Hematopoietic multipotent progenitor cell treated with erythropoietin and hydrocortisone succinate and interleukin-3 and kit ligand, for 4 days (in vitro differentiated cells): Measurements from ENCODE around the gene C1R.
A peak's percentile ranks its signal among the peaks of the same experiment; 100 is the strongest.

Source experiments
- DNase-seq: peaks from one replicate; pipeline ENCODE4 v3.0.0-alpha.2; 2015

Gene C1R

DNA sequence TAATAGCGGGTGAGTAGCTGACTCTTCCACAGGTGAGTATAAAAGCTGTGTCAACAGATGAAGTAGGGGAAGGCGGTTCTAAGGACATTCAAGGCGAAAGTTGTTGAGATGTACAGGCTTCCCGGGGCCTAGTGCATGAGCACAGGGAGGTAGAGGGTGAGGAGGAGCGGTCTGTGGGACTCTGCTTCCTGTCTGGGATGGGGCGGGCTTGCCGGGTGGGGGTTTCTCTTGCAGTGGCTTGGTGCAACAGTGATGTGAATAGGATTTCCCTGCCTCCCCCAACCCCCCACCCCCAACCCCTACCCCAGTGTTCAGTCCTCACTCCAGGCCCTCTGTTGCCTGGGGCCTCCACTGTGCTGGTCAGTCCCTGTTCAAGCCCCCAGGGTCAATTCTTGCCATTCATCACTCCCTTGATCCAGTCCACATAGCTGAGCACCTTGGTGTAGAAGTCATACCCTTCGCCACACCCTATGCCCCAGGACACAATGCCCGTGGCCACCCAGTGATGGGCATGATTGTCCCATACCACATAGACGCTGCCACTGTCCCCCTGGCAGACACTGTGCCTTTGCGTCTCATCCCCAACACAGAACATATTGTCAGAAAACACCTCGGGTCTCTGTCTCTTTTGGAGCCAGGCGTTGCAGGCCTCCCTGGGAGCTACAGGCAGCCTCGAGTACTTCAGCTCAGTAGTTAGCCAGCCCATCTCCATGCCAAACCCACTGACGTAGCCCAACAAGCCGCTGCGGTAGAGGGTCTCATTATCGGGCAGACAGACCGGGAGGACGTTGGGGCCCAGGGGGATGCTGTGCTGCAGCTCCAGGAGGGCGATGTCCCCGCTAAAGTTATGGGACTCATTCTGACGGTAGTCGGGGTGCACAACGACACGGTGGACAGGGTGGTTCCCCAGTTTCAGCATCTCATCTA lies 4.0 kb upstream of the C1R start:
- DNase-seq: no peak

DNA sequence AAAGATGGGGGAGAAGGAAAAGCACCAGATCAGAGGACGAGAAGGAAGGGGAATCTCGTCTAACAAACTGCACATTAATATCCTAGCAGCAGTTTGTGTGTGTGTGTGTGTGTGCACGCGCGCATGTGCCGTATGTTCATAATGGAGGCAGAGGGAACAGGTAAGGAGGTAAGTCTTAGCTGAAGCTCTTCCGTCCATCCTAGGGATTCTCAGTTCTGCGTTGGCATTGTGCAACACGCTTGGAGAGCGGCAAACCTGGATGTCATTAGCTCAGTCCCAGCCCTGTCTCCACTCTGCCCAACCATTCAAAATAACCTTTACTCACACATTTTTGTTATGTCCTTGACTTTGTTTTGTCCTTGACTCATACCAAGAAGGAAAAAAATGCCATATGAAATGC lies 1.6 kb upstream of the C1R start:
- DNase-seq: no peak

DNA sequence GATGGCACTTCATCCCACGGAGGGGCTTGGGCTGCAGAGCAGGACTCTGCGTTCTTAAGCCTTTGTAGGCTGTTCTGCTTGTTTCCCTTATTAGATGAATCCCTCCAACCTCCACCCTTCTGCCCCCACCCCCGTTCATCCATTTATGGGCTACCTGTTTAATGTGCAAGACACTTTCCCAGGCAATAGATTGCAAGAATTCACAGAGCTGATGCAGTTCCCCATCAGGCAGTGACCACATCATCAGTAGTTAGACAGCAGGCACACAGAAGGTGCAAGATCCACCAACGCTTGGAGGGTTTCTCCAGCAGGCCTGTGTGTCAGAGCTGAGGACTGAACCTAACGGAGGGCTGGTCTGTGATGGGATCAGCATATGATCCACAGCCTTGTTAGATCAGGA lies 1.2 kb upstream of the C1R start:
- no peak for DNase-seq

DNA sequence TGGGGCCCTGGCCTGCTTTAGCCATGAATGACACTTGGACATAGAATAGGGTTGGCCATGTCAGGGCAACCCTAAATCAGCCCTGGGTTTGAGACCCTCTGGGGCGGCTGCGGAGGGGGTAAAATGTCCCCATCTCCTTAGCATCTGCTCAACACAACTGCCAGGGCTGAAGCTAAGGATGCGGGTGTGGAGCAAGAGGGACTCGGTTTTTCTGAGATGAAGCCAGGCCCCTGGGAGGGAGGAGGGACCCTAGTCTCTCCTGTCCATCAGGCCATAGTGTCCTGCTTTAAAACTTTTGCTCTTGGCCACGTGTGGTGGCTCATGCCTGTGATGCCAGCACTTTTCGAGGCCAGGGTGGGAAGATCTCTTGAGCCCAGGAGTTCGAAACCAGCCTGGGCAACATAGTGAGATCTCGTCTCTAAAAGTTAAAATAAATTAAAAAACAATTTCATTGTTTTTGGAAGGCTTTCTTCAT lies 778 bp upstream of the C1R start:
- DNase-seq: no peak

DNA sequence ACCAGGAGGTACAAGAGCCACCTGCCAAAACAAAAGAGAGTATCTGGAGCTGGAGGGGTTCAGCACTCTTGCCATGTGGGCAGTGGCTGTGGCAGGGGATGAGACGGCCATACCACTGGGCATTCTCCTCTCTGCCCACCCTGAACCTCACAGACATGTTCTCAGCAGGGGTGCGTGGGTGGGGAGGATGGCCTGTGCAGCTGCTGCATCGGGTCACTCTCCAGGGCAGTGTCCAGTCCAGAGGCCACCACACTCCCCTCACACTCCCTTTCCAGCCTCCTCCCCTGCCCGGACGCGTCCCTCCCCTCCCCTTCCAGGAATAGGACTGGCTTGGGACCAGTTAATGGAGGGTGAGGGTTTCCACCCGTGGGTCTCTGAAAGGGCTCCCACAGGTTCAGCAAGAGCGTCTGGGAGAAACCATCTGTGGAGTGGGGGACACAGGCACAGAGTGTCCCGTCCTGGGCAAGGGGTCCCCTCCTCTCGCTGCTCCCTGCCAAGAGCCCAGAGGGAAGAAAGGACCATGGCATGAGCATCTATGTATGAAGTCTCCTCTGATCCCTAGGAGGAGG lies 501 bp downstream of the C1R start:
- DNase-seq: no peak

DNA sequence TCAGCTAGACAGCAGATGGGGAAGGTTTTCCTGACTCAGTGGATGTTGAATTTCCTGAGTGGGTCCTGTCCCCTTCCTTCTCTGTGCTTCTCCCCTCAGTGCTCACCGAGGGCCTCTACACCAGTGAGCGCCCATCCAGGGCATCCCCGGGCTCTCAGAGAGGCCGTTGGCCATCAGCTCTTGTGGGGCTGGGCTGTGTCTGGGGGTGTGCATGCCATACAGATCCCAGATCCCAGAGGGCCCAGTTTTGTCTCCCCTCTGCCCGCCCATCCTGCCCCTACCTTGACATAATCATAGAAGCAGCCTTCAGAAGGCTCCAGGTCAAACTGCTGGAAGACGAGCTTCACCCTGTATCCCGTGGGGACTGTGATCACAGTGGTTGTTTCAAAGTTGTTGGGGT lies 1.1 kb downstream of the C1R start:
- DNase-seq: no peak

DNA sequence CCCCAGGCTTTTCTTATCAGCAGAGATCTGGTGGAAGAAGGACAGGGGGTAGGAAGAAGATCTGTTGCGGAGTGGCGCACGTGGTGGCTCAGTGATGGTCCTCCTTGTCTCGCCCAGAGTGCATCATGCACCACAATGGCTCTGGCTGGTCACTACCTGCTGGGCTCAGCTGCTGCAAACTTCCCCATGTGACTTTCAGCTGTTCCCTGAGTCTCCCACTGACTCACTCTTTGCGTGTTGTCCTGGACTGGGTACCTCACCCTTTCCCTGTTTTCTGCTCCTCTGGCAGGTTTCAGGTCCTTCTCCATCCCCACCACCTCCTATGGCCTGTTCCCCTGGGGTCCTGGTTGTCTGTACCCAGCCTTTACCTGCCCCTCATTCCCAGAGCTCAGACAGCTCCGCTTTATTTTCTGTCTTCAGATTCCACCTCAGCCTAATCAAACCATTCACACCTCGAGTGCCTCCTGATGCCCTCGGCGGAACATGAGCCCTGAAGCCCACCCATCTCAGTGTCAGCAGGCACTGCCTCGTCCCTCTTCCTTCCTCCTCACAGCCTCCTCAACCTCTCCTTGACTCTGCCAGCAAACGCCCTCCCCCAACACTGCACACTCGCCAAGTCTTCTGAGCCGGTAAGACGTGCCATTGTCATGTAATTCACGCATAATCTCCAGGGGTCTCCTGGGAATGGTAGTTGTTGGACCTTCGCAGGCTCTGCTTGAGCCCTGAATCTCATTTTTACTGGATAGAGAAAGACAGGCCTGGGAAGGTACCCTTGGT lies 1.8 kb downstream of the C1R start:
- DNase-seq: no peak

DNA sequence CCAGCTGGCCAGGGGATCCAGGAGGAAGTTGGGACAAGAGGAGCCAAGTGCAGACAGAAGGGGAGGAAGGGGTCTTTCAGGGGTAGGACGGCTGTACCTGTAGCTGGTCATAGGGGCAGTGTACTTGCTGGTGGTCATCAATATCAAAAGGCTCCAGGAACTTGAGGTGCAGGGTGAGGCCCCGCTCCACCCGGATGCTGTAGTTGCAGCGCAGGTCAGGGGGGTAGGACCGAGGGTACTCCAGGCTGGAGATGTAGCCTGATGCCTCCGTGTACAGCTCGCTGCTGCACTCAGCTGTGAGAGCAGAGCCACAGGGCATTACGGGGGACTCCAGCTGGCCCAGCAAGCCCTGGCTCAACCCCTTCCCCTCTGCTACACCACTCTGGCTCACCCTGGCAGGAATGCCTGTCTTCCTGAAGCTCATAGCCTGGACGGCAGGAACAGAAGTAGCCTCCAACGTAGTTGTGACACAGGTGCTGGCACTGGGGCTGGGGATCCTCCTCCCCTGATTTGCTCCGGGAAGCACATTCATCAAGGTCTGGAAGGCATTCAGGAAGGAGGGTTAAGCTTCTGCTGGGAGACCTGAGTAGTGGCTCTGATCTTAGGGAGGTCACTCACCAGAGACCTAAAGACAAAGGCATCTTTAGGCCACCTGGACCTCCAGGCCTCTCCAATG lies 2.9 kb downstream of the C1R start:
- DNase-seq: no peak

DNA sequence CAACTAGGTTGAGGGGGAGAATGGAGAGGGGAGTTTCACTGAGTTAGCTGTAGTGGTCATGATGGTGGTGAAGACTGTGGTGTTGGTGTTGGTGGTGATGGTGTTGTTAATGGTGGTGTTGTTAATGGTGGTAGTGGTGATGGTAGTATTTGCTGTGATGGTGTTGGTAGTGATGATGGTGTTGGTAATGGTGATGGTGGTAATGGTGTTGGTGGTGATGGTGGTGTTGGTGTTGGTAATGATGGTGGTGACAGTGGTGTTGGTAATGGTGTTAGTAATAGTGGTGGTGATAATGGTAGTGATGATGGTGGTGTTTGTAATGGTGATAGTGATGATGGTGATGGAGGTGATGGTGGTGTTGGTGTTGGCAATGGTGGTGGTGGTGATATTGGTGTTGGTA lies 9.1 kb downstream of the C1R start:
- no peak for DNase-seq

DNA sequence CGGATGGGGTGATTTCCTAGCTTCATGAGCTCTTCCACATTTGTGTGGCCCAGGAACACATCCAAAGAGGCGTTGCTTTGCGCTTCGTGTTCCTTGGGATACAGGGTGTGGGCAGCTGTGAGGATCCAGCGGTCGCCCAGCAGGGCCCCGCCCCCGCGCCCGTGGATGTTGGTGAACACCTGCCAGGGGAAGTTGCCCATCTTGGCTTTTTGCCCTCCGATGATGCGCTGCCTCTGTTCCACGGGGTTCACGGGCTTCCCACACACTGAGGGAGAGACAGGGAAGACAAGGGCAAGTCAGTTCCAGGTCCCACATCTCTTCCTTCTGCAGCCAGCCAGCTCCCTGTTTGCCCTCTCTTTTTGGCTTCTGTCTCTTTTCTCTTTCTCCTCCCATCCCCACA lies 11.2 kb downstream of the C1R start:
- DNase-seq: no peak

DNA sequence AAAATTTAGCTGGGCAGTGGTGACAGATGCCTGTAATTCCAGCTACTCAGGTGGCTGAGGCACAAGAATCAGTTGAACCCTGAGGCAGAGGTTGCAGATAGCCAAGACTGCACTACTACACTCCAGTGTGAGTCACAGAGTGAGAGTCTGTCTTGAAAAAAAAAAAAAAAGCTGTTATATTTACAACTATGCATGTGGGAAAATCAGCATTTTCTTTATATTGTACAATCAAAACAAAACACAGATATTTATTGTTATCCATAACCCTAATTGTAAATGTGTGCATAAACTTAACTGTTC lies 12.5 kb downstream of the C1R start:
- DNase-seq: no peak

DNA sequence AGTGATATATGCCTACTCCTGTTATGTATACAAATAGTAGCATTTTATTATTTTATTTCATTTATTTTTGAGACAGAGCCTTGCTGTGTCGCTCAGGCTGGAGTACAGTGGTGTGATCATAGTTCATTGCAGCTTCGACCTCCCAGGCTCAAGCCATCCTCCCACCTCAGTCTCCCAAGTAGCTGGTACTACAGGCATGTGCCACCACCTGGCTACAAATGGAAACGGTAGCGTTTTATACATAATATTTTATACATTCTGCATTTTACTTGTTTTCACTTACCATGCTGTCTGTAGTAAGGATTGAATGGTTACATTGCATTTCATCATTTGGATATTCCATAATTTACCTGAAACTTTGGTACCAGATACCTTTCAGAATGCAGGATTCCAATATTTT lies 14.1 kb downstream of the C1R start:
- peak; percentile 35 for DNase-seq

DNA sequence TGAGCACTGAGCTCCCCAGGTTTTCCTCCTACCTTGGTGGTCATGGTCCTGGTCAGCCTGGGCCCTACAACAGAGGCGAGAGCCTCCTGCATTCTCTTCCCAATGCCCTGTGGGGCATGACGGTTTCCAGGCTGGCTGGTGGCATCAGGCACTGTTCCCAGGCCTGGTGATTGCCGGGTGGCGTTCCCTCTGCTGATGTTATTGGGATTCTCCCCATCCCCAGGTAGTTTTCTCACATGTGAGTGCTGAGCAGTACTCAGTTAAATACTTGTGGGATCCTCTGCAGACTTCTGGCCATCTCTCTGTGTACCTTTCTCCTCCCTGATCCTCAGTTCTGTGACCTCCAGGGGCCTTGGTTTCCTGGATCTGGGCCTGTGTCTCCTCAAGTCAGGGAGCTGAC lies 15.8 kb downstream of the C1R start:
- DNase-seq: no peak

DNA sequence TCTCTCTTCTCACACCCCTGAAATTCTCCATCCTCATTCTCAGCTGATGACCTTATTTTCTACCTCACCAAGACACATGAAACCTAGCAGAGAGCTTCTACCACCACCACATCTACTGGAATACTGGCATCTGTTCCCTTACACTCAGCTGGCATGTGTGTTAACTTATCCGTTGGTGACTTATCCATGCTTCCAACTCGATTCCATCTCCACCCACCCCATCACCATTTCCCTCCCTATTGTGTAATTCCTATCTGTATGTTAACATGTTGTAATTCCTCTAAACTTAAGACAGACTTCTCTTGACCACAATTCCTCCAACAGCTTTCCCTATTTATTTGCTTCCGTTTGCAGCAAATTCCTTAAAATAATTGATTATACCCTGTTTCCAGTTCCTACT lies 16.3 kb downstream of the C1R start:
- no peak for DNase-seq

DNA sequence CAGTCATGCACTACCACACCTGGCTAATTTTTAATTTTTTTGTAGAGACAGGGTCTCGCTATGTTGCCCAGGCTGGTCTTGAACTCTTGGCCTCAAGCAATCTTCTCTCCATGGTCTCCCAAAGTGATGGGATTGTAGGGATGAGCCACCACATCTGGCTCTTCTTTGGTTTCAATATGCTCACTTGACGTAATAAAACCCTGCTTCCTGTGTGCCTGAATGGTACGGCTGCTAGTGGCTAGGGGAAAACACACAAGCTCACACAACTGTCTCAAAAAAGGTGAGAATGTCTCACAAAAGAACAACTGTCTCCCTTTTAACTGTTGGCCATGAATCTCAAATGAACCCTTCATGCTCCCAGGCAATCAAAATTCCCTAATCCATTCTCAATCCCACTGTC lies 16.7 kb downstream of the C1R start:
- no peak for DNase-seq

DNA sequence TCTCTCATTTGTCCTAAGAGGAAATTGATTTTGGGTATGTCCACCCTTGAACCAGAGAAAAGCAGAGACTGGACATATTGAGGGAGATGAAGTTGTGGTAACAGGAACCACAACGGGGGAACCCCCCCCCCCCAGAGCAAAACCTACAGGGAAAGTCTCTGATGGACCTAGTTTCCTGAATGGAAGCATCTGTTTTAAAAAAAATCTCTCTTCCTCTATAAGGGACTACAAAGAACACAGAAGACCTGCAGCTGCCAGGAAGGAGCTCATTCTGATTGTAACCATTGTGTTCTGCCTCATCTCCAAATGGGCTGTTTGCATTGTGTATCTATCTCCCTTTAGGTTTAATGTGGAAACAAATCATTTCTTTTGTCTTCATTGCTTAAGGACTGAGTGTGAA lies 18.3 kb downstream of the C1R start:
- DNase-seq: peak; percentile 16

DNA sequence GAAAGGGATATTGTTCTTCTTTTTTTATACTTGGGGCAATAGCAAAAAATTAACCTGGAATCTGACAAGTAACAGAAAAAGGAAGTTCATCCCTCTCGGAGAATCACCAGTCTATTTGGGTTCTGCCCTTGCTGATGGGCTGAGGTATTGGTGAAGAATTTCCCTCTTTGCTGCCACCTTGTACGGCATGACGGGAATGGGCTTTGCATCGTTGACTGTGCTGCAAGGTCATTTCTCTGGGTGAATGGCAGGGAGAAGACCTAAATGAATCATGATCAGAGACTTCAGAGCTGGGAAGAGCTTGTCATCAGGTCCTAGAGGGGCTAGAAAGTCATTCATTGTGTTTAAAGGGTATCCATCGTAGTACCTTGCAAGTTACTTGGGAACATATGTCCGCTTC lies 19.7 kb downstream of the C1R start:
- no peak for DNase-seq

DNA sequence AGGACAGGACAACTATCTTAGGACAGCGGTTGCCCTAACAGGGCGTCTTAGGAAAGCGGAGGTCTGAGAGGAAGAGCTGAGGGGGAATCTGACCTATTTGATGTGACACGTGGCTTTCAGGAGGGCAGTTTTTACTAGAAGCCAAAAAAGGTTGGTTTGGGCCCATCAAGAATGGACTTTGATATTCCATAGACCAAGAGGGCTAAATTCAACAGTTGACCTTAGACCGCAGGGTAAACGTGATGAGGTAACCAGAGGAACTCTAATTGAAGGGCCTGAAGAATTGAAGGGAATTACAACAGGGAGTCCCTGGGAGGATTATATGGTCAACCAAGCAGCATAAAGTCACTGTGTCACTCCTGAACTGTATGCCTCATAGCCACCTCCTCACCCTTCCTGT lies 20.2 kb downstream of the C1R start:
- no peak for DNase-seq

DNA sequence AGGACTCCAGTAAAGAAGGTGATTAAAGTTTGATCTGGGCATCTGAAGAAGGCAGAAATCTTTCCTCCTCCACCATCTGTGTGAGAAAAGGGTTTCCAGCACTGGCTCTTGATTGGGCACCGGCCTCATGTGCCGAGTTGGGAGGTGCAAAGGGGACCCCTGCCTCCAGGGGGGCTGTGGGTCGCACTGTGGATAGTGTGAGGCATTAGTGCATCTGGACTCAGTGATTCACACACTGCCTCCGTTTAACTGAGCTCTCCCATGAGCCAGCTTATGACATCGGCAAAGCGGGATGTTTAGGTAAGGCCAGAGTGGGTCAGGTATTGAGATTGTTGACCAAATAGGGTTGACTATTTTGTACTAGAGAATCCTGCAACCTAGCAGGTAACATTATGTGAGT lies 22.9 kb downstream of the C1R start:
- DNase-seq: no peak

DNA sequence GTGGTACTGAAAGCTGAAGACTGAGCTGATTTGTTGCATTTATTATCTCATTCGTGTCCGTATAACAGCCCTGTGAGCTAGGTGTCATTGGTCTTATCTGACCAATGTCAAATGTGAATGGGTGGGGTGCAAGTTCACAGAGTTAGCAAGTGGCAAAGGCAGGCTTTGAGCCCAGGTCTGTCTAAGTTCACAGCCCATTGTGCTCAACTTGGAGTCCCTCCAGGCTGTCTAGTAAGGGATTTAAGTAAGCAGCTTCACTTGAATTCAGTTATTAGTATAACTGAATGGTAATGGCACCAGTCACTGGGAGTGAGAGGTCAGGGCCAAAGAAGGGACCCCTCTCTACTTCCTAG lies 23.3 kb downstream of the C1R start:
- peak; percentile 86 for DNase-seq

DNA sequence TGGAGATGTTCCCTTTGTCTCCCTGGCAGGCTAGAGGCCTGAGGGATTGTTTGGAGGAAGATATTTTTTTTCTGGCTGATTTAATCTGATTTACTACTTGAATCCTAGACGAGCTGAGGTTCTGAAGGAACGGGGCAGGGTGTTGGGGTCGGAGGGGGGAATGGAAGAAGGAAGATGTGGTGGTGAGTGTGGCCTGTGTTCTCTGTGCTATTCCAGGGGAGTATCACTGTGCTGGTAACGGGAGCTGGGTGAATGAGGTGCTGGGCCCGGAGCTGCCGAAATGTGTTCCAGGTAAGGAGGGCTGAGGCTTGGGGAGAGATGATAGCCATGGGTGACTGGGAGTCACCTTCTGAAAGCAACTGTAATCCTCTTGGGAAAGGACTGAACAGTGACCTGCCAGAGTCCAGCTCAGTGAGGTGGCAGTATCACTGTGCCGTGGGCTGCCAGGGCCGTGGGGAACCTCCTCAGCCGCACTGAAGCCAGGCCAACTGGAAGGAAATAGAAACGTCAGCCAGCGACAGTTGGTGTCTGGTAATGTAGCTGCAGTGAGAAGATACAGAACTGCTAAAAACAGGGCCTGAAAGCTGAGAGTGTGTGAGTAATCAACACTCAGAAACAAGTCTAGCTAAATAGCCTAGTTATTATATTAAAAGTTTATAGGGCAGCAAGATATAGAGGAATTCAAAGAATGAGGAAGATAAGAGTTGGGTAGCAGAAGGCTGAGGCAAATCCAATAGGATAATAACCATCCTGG lies 23.8 kb downstream of the C1R start:
- peak; percentile 86 for DNase-seq

DNA sequence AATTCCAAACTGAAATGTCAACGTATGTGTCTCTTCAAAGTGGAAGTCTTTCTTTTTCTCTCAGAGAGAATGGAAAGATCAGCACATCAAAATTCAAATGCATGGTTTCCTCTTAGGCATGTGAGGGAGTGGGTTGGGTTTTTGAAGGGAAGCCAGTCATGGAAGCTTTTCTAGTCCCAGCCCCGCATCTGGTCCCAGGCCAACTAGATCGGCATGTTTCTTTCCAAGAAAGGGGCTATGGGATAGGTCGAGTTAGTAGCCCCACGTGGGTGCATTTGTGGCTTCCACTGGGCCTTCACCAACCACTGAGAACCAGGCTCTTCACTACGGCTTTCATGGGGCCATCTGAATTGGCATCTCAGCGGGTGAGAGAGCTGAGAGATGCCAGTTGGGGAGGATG lies 25.1 kb downstream of the C1R start:
- no peak for DNase-seq

DNA sequence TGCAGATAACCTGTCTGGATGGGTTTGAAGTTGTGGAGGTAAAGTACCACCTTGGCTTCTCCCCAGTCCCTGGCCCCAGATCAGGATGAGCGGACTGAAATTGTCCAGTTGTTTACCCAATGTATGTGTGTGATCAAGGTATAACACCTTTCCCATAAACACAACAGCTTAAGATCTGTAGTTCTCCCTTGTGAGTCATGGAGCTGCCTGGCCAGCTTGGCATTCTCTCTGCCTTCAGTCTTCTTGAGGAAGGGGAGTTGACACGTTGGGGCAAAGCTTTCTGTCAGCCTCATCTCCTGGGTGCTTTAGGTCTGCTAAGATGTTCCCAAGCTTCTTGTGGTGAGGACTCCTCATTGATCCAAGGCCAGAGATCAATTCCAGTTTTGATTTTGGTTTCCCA lies 25.6 kb downstream of the C1R start:
- DNase-seq: no peak
